Ishikawa (cell line): ENCODE data around the gene UNC5B.

Experiments
- CEBPB ChIP-seq: IDR thresholded peaks from 2 replicates; pipeline ENCODE4 v1.6.1; 2012
- CREB1 ChIP-seq: IDR thresholded peaks from 2 replicates; pipeline ENCODE4 v1.6.1; 2012; ENCODE audit warnings: low read depth
- EGR1 ChIP-seq: IDR thresholded peaks from 2 replicates; pipeline ENCODE4 v1.6.1; 2012
- EP300 ChIP-seq: IDR thresholded peaks from 2 replicates; pipeline ENCODE4 v1.6.1; 2012; ENCODE audit warnings: borderline replicate concordance
- FOXM1 ChIP-seq: IDR thresholded peaks from 2 replicates; pipeline ENCODE4 v1.6.1; 2012; ENCODE audit warnings: low read depth, borderline replicate concordance
- MAX ChIP-seq: IDR thresholded peaks from 2 replicates; pipeline ENCODE4 v1.6.1; 2012
- NFIC ChIP-seq: IDR thresholded peaks from 2 replicates; pipeline ENCODE4 v1.6.1; 2012
- RAD21 ChIP-seq: IDR thresholded peaks from 2 replicates; pipeline ENCODE4 v1.6.1; 2012; ENCODE audit warnings: low read depth
- TAF1 ChIP-seq: IDR thresholded peaks from 2 replicates; pipeline ENCODE4 v1.6.1; 2012; ENCODE audit warnings: low read depth, mild to moderate bottlenecking
- TCF12 ChIP-seq: IDR thresholded peaks from 2 replicates; pipeline ENCODE4 v1.6.1; 2012; ENCODE audit warnings: low read depth
- TEAD4 ChIP-seq: IDR thresholded peaks from 2 replicates; pipeline ENCODE4 v1.6.1; 2012
- YY1 ChIP-seq: IDR thresholded peaks from 2 replicates; pipeline ENCODE4 v1.6.1; 2012; ENCODE audit warnings: low read depth
- ZBTB7A ChIP-seq: IDR thresholded peaks from 2 replicates; pipeline ENCODE4 v1.6.1; 2012; ENCODE audit warnings: low read depth
- TF ChIP-seq, protein P1 (sequence below): IDR thresholded peaks from 2 replicates; pipeline ENCODE4 v1.6.1; 2012; ENCODE audit warnings: low read depth, mild to moderate bottlenecking
- TF ChIP-seq, protein P2 (sequence below): IDR thresholded peaks from 2 replicates; pipeline ENCODE4 v1.6.1; 2012

UNC5B gene

DNA sequence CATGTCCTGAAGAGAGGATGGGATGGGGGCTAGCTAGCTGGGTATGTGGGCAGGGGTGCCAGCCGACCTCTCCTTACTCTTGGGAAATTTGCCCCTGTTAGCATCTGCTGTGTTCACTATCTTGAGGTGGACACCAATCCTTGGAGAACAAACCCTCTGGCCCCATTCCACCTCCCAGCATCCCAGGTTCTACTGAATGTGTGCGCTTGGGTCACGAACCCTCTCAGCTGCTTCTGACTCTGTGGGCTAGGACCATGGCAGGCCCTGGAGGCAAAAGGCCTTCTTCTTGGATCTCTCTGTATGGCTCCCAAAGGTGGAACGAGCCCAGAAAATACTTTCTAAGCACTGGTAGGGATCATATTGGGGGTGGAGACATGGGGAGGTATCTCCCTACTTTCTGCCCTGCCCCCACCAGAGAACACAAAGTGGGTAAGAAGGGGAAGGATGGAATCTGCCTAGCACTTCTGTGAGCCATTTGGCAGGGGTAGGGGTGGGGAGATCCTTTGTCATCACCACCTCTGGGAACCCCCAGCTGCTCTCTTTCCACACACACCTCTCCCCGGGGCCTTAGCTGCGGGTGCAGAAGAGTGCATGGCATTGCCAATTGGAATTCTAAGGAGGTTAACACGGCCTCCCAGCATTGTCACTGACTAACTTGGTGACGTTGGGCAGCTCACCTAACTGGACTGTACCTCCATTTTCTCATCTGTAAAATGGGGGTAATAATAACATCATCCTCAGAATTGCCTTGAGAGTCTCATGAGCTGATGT is 7.7 kb downstream of the UNC5B start:
- TF ChIP-seq, protein P1, sequence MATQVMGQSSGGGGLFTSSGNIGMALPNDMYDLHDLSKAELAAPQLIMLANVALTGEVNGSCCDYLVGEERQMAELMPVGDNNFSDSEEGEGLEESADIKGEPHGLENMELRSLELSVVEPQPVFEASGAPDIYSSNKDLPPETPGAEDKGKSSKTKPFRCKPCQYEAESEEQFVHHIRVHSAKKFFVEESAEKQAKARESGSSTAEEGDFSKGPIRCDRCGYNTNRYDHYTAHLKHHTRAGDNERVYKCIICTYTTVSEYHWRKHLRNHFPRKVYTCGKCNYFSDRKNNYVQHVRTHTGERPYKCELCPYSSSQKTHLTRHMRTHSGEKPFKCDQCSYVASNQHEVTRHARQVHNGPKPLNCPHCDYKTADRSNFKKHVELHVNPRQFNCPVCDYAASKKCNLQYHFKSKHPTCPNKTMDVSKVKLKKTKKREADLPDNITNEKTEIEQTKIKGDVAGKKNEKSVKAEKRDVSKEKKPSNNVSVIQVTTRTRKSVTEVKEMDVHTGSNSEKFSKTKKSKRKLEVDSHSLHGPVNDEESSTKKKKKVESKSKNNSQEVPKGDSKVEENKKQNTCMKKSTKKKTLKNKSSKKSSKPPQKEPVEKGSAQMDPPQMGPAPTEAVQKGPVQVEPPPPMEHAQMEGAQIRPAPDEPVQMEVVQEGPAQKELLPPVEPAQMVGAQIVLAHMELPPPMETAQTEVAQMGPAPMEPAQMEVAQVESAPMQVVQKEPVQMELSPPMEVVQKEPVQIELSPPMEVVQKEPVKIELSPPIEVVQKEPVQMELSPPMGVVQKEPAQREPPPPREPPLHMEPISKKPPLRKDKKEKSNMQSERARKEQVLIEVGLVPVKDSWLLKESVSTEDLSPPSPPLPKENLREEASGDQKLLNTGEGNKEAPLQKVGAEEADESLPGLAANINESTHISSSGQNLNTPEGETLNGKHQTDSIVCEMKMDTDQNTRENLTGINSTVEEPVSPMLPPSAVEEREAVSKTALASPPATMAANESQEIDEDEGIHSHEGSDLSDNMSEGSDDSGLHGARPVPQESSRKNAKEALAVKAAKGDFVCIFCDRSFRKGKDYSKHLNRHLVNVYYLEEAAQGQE = no peak
- TF ChIP-seq FOXM1 (no peak), ZBTB7A (no peak)

DNA sequence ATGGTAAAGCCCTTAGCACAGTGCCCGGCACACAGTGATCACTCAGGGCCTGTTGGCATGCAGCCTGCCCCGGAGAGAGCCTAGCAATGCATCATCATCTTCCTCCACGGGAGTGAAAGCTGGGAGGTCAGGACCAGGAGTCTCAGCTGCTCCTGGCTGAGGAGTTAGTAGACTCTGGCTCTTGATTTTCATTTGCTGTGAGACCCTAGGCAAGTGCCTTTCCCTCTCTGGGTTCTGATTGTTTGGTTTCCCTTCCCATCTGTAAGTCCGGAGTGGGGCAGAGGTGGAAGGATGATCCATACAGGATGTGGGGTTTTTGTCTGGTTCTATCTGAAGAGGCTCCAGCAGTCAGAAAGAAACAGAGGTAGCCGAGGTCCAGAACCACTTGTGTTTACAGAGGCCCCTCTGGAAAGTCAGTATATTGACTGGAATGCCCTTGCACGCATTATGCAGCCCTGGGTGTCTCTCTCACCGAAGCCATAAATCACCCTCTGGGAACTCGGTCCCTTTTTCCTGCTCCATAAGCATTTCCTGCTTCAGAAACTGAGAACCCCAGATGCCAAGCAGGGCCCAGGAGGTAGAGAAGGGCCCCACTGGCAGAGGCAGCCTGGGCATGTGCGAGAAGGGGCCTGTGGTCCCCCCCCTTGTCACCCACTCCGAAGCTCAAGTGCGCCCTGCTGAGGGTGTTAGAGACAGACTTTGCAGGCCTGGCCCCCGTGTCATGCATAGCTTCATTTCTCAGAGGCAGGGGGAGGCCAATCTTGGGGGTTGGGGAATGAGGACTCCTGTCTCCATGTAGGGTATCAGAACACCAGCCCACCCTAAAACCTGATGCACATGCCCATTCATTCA is 8.5 kb downstream of the UNC5B start:
- TF ChIP-seq, protein P1 = no peak
- TF ChIP-seq TAF1 = no peak
- TF ChIP-seq EGR1 = no peak
- no peak for TF ChIP-seq EP300
- TF ChIP-seq, protein P2, sequence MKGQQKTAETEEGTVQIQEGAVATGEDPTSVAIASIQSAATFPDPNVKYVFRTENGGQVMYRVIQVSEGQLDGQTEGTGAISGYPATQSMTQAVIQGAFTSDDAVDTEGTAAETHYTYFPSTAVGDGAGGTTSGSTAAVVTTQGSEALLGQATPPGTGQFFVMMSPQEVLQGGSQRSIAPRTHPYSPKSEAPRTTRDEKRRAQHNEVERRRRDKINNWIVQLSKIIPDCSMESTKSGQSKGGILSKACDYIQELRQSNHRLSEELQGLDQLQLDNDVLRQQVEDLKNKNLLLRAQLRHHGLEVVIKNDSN = no peak
- TF ChIP-seq RAD21 = no peak
- TF ChIP-seq NFIC = no peak
- TF ChIP-seq FOXM1 = no peak

GRCh38 chr10:71221586-71222202 is 9.3 kb downstream of the UNC5B start:
- TF ChIP-seq YY1 (no peak), FOXM1 (no peak), CEBPB (no peak)

DNA sequence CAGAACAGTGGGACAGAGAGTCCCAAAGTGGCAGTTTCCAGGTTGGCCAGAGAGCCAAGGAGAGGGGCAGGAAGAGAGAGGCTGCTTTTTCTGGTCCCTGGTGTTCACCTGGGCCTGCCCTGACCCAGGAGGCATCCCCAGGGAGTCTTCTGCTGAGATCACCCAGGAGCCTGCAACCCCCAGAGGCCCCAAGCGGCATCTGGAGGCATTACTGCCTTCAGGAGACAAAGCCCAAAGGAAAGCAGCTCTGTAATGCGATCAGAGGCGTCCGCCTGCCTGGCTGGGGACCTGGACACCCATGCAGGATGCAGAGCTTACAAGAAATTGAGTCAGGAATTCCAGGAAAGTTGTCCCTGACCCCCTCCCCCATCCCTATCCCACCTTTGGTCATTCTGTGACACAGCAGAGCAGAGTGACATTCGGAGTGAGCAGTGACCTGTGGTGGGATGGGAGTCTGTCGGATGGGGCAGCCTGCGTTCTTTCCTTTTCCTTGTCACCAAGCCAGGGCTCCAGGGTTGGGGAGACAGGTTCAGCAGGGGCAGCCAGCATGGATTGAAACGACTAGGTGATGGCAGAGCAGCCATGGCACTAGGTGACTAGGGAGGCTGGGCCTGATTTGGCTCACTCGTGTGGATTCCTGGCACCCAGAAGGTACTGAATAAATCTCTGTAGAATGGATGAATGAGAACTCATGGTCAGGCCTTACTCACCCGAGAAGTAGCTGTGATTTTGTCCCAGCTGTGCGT is 10.4 kb downstream of the UNC5B start:
- no peak for TF ChIP-seq YY1
- TF ChIP-seq, protein P1 = no peak
- no peak for TF ChIP-seq MAX
- TF ChIP-seq CEBPB = no peak
- no peak for TF ChIP-seq ZBTB7A
- no peak for TF ChIP-seq RAD21
- no peak for TF ChIP-seq TCF12
- TF ChIP-seq TEAD4 = no peak
- TF ChIP-seq NFIC = no peak
- no peak for TF ChIP-seq CREB1
- TF ChIP-seq EP300 = no peak
- no peak for TF ChIP-seq FOXM1
- no peak for TF ChIP-seq TAF1
- TF ChIP-seq, protein P2 = no peak
- TF ChIP-seq EGR1 = no peak
